HCT116 (cell line): ENCODE data around the gene UBE2L3. TPM values are rescaled to one million over a fixed set of nuclear protein-coding genes. Genes with fewer than 3 reads are reported as not detected.

Source experiments
- ATAC-seq: fragments of 200-7000 bp; cut with Tn5 transposase; 2 replicates; pipeline ENCODE4 v1.9.1; 2020; ENCODE audit warnings: mild to moderate bottlenecking, moderate library complexity
- BruUV-seq: library from RNA; stranded (reverse); fragments of 400-500 nt; replicated peaks from 2 replicates; lab custom pipeline; 2021; lab: Mats Ljungman, UMichigan
- CTCF ChIA-PET: fragments of 300-600 bp; sonication (Branson Sonifier 250); formaldehyde crosslinking; loops from one replicate; lab custom pipeline; 2021; ENCODE audit warnings: antibody characterized with exemption; lab: Charles Lee
- POLR2A ChIA-PET: fragments of 300-600, 350-600 bp; sonication (Branson Sonifier 250); formaldehyde crosslinking; loops from one replicate; lab custom pipeline; 2021; ENCODE audit warnings: antibody characterized with exemption; lab: Charles Lee
- RAD21 ChIA-PET, 2 experiments: fragments of 300-600 bp; sonication (Branson Sonifier 250); formaldehyde crosslinking; loops; one replicate each; lab custom pipeline; 2023; ENCODE audit warnings: low total read pairs in 2 of 2; ENCODE audit not compliant: uncharacterized antibody in 2 of 2, unreplicated experiment in 2 of 2, low non-redundant PET in 1 of 2; lab: Charles Lee
- DNase-seq: peaks from one replicate; pipeline ENCODE4 v3.0.0-alpha.2; 2010; ENCODE audit warnings: low read depth, low spot score
- H2AFZ ChIP-seq: fragments of 200-600 bp; shearing (Covaris generic), sonication (generic); 2 replicates; pipeline ENCODE4 v1.6.1; 2017; ENCODE audit warnings: low read depth, mixed run types, mixed read lengths, antibody characterized with exemption, low read length; ENCODE audit not compliant: poor library complexity, severe bottlenecking
- H3K27ac ChIP-seq: 2 replicates; pipeline ENCODE4 v1.5.1; 2012; ENCODE audit warnings: low read depth, low read length
- H3K27me3 ChIP-seq: fragments of 200-600 bp; sonication (generic); 2 replicates; pipeline ENCODE4 v1.6.1; 2016; ENCODE audit warnings: mixed run types, low read length, mixed read lengths; ENCODE audit not compliant: insufficient read depth
- H3K36me3 ChIP-seq, 2 experiments: fragments of 200-500 bp in 1 of 2; fragments of 200-600 bp in 1 of 2; sonication (Bioruptor generic) in 1 of 2; sonication (generic) in 1 of 2; 2 replicates each; pipeline versions ENCODE4 v1.5.1 to v1.6.1; 2014 to 2016; ENCODE audit warnings: low read length in 2 of 2, inconsistent platforms in 1 of 2, mixed read lengths in 1 of 2, mixed run types in 1 of 2; ENCODE audit not compliant: insufficient read depth in 2 of 2, control insufficient read depth in 1 of 2
- H3K4me1 ChIP-seq, 2 experiments: fragments of 200-600 bp in 1 of 2; sonication (generic) in 1 of 2; 2 replicates each; pipeline versions ENCODE4 v1.5.1 to v1.6.1; 2012 to 2017; ENCODE audit warnings: low read length in 2 of 2, inconsistent platforms in 1 of 2, mild to moderate bottlenecking in 1 of 2, mixed read lengths in 1 of 2, mixed run types in 1 of 2, moderate library complexity in 1 of 2; ENCODE audit not compliant: insufficient read depth in 2 of 2, control insufficient read depth in 1 of 2
- H3K4me2 ChIP-seq: fragments of 200-600 bp; sonication (generic); 2 replicates; pipeline ENCODE4 v1.6.1; 2017; ENCODE audit warnings: mixed run types, low read length, mixed read lengths
- H3K4me3 ChIP-seq, 2 experiments: fragments of 200-600 bp in 1 of 2; sonication (generic) in 1 of 2; replicated peaks in 1 of 2; 2 replicates each; pipeline ENCODE4 v1.5.1; 2011 to 2016; ENCODE audit warnings: low read length in 2 of 2, control low read depth in 1 of 2, low read depth in 1 of 2, mild to moderate bottlenecking in 1 of 2, mixed read lengths in 1 of 2, mixed run types in 1 of 2
- H3K79me2 ChIP-seq: fragments of 200-600 bp; sonication (generic); 2 replicates; pipeline ENCODE4 v1.6.1; 2017; ENCODE audit warnings: mild to moderate bottlenecking, mixed run types, low read length, moderate library complexity, mixed read lengths; ENCODE audit not compliant: insufficient read depth
- H3K9ac ChIP-seq: fragments of 200-600 bp; sonication (generic); 2 replicates; pipeline ENCODE4 v1.6.1; 2016; ENCODE audit warnings: low read length, mixed read lengths
- H3K9me2 ChIP-seq: fragments of 200-600 bp; sonication (generic), shearing (Covaris generic); 2 replicates; pipeline ENCODE4 v1.6.1; 2017; ENCODE audit warnings: mixed run types, mild to moderate bottlenecking, moderate library complexity; ENCODE audit not compliant: insufficient read depth
- H3K9me3 ChIP-seq, 2 experiments: fragments of 200-500 bp in 1 of 2; fragments of 200-600 bp in 1 of 2; sonication (Bioruptor generic) in 1 of 2; sonication (generic) in 1 of 2; 2 replicates each; pipeline ENCODE4 v1.6.1; 2014 to 2017; ENCODE audit warnings: low read length in 2 of 2, mixed read lengths in 2 of 2, inconsistent platforms in 1 of 2, low read depth in 1 of 2, mild to moderate bottlenecking in 1 of 2, mixed run types in 1 of 2, moderate library complexity in 1 of 2; ENCODE audit not compliant: control insufficient read depth in 1 of 2, insufficient read depth in 1 of 2
- H4K20me1 ChIP-seq: fragments of 200-600 bp; sonication (generic), shearing (Covaris generic); 2 replicates; pipeline ENCODE4 v1.6.1; 2017; ENCODE audit warnings: mixed run types, mild to moderate bottlenecking, moderate library complexity; ENCODE audit not compliant: insufficient read depth
- CBX3 ChIP-seq: IDR thresholded peaks from 2 replicates; pipeline ENCODE4 v1.6.1; 2012; ENCODE audit warnings: low read depth
- CEBPB ChIP-seq: IDR thresholded peaks from 2 replicates; pipeline ENCODE4 v1.6.1; 2012; ENCODE audit warnings: low read depth
- EGR1 ChIP-seq: IDR thresholded peaks from 2 replicates; pipeline ENCODE4 v1.6.1; 2012; ENCODE audit warnings: low read depth
- EZH2 ChIP-seq: fragments of 200-600 bp; sonication (generic); IDR thresholded peaks from 2 replicates; pipeline ENCODE4 v1.6.1; 2017; ENCODE audit warnings: antibody characterized with exemption, mixed run types
- EZH2phosphoT487 ChIP-seq: fragments of 200-600 bp; IDR thresholded peaks from 2 replicates; pipeline ENCODE4 v1.6.1; 2018; ENCODE audit warnings: antibody characterized with exemption, borderline replicate concordance
- JUND ChIP-seq: IDR thresholded peaks from 2 replicates; pipeline ENCODE4 v1.6.1; 2012
- POLR2AphosphoS5 ChIP-seq: IDR thresholded peaks from 2 replicates; pipeline ENCODE4 v1.6.1; 2011; ENCODE audit warnings: mild to moderate bottlenecking, low read depth, low read length, moderate library complexity
- RAD21 ChIP-seq: IDR thresholded peaks from 2 replicates; pipeline ENCODE4 v1.6.1; 2012; ENCODE audit warnings: low read depth, mild to moderate bottlenecking
- SIN3A ChIP-seq: IDR thresholded peaks from 2 replicates; pipeline ENCODE4 v1.6.1; 2012; ENCODE audit warnings: low read depth
- SP1 ChIP-seq: IDR thresholded peaks from 2 replicates; pipeline ENCODE4 v1.6.1; 2012; ENCODE audit warnings: low read depth
- SRF ChIP-seq: IDR thresholded peaks from 2 replicates; pipeline ENCODE4 v1.6.1; 2012; ENCODE audit warnings: low read depth
- TCF7L2 ChIP-seq: IDR thresholded peaks from 2 replicates; pipeline ENCODE4 v1.7.0; 2011; ENCODE audit warnings: borderline replicate concordance, inconsistent platforms; ENCODE audit not compliant: insufficient read depth, insufficient read length; ENCODE audit errors: extremely low read depth
- YY1 ChIP-seq: IDR thresholded peaks from 2 replicates; pipeline ENCODE4 v1.6.1; 2011; ENCODE audit warnings: low read length, low read depth, moderate library complexity, mild to moderate bottlenecking; ENCODE audit not compliant: insufficient replicate concordance; ENCODE audit errors: extremely low read depth
- ZFX ChIP-seq: fragments of 450-650 bp; IDR thresholded peaks from 2 replicates; pipeline ENCODE4 v1.6.1; 2017
- ZNF274 ChIP-seq: fragments of 200-500 bp; sonication (Bioruptor generic); IDR thresholded peaks from 2 replicates; pipeline ENCODE4 v1.6.1; 2014; ENCODE audit warnings: mild to moderate bottlenecking, low read depth, low read length, inconsistent platforms
- intact Hi-C: fragments of 100-400 bp; cut with micrococcal nuclease; formaldehyde crosslinking; loops from 2 replicates; pipeline ENCODE4 v1.10.0; 2022
- total RNA-seq: library from RNA; stranded (reverse); gene quantifications from one replicate; pipeline ENCODE4 v1.2.1, GENCODE V29; 2021; ENCODE audit not compliant: unreplicated experiment
- TF ChIP-seq, protein P1 (sequence below): IDR thresholded peaks from 2 replicates; pipeline ENCODE4 v1.6.1; 2012
- TF ChIP-seq, protein P2 (sequence below): IDR thresholded peaks from 2 replicates; pipeline ENCODE4 v1.6.1; 2012; ENCODE audit warnings: low read depth
- TF ChIP-seq, protein P3 (sequence below): IDR thresholded peaks from 2 replicates; pipeline ENCODE4 v1.6.1; 2012
- TF ChIP-seq, protein P4 (sequence below): IDR thresholded peaks from 2 replicates; pipeline ENCODE4 v1.6.1; 2011; ENCODE audit warnings: mild to moderate bottlenecking, low read length, moderate library complexity; ENCODE audit not compliant: insufficient replicate concordance; ENCODE audit errors: extremely low read depth
- TF ChIP-seq, protein P5 (sequence below), 3 experiments: fragments of 200-600 bp in 1 of 3; sonication (generic) in 1 of 3; IDR thresholded peaks in 2 of 3; conservative IDR thresholded peaks in 1 of 3; 2 replicates each; pipeline ENCODE4 v1.5.1; 2012 to 2017; ENCODE audit warnings: low read depth in 2 of 3, low read length in 2 of 3, antibody characterized with exemption in 1 of 3, borderline replicate concordance in 1 of 3, control low read depth in 1 of 3, mild to moderate bottlenecking in 1 of 3, mixed read lengths in 1 of 3, mixed run types in 1 of 3, moderate library complexity in 1 of 3; ENCODE audit not compliant: insufficient read depth in 1 of 3

UBE2L3 gene
- total RNA-seq, 1 experiment from 2014 or later = 55.6 TPM

DNA sequence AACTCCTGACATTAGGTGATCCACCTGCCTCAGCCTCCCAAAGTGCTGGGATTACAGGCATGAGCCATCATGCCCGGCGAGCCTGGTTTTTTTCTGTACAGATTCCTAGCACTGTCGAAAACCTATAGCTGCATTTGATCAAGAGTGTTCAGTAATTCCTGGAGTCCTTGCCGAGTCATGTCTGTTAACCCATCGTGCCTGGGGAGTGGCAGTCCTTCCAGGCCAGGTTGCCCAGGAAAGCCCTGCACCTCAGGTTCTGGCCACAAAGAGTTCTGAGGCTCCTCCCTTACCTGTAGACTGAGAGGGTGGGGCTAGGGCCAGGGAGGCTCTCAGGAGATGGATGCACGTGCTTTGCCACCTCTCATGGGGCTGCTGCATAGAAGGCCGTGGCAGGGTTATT lies 45.3 kb downstream of the UBE2L3 start:
- BruUV-seq = no TSS peak
- no peaks in the 10 kb centered on the region for H3K27me3 ChIP-seq
- peaks cover 3 to 9% of the 10 kb centered on the region in 2 experiments; a peak in 3 of 4 replicates for H3K4me1 ChIP-seq
- no peaks in the 10 kb centered on the region for H3K9me2 ChIP-seq
- H3K9me3 ChIP-seq = no peaks in the 10 kb centered on the region
- ATAC-seq (peak; percentile 58), DNase-seq (no peak)
- H3K9ac ChIP-seq = no peak overlapping the region
- POLR2A ChIA-PET = no interaction called here
- no peak overlapping the region for H2AFZ ChIP-seq
- no peak overlapping the region for H3K4me2 ChIP-seq
- peaks cover 95% of the 10 kb centered on the region for H3K79me2 ChIP-seq
- CTCF ChIA-PET = no interaction called here
- peaks cover 13 to 31% of the 10 kb centered on the region in 2 experiments for H3K36me3 ChIP-seq
- RAD21 ChIA-PET = no interaction called here
- TF ChIP-seq, protein P1, sequence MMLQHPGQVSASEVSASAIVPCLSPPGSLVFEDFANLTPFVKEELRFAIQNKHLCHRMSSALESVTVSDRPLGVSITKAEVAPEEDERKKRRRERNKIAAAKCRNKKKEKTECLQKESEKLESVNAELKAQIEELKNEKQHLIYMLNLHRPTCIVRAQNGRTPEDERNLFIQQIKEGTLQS = no peak
- TF ChIP-seq YY1 (no peak), EGR1 (no peak), CEBPB (no peak), SP1 (no peak), TCF7L2 (no peak), EZH2phosphoT487 (no peak), POLR2AphosphoS5 (no peak), SIN3A (no peak), ZFX (no peak), EZH2 (no peak), SRF (no peak), CBX3 (no peak), ZNF274 (no peak), RAD21 (no peak), JUND (no peak)
- TF ChIP-seq, protein P2, sequence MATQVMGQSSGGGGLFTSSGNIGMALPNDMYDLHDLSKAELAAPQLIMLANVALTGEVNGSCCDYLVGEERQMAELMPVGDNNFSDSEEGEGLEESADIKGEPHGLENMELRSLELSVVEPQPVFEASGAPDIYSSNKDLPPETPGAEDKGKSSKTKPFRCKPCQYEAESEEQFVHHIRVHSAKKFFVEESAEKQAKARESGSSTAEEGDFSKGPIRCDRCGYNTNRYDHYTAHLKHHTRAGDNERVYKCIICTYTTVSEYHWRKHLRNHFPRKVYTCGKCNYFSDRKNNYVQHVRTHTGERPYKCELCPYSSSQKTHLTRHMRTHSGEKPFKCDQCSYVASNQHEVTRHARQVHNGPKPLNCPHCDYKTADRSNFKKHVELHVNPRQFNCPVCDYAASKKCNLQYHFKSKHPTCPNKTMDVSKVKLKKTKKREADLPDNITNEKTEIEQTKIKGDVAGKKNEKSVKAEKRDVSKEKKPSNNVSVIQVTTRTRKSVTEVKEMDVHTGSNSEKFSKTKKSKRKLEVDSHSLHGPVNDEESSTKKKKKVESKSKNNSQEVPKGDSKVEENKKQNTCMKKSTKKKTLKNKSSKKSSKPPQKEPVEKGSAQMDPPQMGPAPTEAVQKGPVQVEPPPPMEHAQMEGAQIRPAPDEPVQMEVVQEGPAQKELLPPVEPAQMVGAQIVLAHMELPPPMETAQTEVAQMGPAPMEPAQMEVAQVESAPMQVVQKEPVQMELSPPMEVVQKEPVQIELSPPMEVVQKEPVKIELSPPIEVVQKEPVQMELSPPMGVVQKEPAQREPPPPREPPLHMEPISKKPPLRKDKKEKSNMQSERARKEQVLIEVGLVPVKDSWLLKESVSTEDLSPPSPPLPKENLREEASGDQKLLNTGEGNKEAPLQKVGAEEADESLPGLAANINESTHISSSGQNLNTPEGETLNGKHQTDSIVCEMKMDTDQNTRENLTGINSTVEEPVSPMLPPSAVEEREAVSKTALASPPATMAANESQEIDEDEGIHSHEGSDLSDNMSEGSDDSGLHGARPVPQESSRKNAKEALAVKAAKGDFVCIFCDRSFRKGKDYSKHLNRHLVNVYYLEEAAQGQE = no peak
- TF ChIP-seq, protein P3, sequence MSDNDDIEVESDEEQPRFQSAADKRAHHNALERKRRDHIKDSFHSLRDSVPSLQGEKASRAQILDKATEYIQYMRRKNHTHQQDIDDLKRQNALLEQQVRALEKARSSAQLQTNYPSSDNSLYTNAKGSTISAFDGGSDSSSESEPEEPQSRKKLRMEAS = no peak
- TF ChIP-seq, protein P4, sequence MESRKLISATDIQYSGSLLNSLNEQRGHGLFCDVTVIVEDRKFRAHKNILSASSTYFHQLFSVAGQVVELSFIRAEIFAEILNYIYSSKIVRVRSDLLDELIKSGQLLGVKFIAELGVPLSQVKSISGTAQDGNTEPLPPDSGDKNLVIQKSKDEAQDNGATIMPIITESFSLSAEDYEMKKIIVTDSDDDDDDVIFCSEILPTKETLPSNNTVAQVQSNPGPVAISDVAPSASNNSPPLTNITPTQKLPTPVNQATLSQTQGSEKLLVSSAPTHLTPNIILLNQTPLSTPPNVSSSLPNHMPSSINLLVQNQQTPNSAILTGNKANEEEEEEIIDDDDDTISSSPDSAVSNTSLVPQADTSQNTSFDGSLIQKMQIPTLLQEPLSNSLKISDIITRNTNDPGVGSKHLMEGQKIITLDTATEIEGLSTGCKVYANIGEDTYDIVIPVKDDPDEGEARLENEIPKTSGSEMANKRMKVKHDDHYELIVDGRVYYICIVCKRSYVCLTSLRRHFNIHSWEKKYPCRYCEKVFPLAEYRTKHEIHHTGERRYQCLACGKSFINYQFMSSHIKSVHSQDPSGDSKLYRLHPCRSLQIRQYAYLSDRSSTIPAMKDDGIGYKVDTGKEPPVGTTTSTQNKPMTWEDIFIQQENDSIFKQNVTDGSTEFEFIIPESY = no peak
- TF ChIP-seq, protein P5, sequence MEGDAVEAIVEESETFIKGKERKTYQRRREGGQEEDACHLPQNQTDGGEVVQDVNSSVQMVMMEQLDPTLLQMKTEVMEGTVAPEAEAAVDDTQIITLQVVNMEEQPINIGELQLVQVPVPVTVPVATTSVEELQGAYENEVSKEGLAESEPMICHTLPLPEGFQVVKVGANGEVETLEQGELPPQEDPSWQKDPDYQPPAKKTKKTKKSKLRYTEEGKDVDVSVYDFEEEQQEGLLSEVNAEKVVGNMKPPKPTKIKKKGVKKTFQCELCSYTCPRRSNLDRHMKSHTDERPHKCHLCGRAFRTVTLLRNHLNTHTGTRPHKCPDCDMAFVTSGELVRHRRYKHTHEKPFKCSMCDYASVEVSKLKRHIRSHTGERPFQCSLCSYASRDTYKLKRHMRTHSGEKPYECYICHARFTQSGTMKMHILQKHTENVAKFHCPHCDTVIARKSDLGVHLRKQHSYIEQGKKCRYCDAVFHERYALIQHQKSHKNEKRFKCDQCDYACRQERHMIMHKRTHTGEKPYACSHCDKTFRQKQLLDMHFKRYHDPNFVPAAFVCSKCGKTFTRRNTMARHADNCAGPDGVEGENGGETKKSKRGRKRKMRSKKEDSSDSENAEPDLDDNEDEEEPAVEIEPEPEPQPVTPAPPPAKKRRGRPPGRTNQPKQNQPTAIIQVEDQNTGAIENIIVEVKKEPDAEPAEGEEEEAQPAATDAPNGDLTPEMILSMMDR (IDR thresholded peaks at IDR 0.05 in 2 of 3, conservative IDR thresholded peaks at IDR 0.05 in 1 of 3; ENCODE audit: borderline replicate concordance in 1 of 3, insufficient read depth in 1 of 3, low read depth in 2 of 3, low read length in 2 of 3) = no peak
- intact Hi-C loops = no loop called here
- H3K4me3 ChIP-seq = no peak overlapping the region
- H3K27ac ChIP-seq = no peak overlapping the region
- peaks cover 18% of the 10 kb centered on the region; the same call in 1 of the 2 replicates for H4K20me1 ChIP-seq
